GM12878 (cell line): ENCODE results near the gene TBC1D25. TPM values are rescaled to one million over a fixed set of nuclear protein-coding genes. Genes with fewer than 3 reads are reported as not detected.

Source experiments
- ATAC-seq: fragments of 200-7000 bp; cut with Tn5 transposase; 3 replicates; pipeline ENCODE4 v1.9.1; 2020; ENCODE audit warnings: mild to moderate bottlenecking, moderate library complexity
- BruUV-seq: library from RNA; stranded (reverse); fragments of 400-500 nt; replicated peaks from 2 replicates; lab custom pipeline; 2021; lab: Mats Ljungman, UMichigan
- CTCF ChIA-PET: fragments of 300-600 bp; sonication (Branson Sonifier 250); formaldehyde crosslinking; extraction: SDS; loops from one replicate; lab custom pipeline; 2021; ENCODE audit warnings: inconsistent platforms; lab: Yijun Ruan, JAX
- POLR2A ChIA-PET: fragments of 350-600 bp; formaldehyde crosslinking; extraction: SDS; loops from one replicate; lab custom pipeline; 2021; ENCODE audit warnings: inconsistent platforms; lab: Charles Lee
- RAD21 ChIA-PET: fragments of 300-600 bp; sonication (Branson Sonifier 250); formaldehyde crosslinking; loops from one replicate; lab custom pipeline; 2023; ENCODE audit warnings: antibody characterized with exemption; ENCODE audit not compliant: unreplicated experiment; lab: Charles Lee
- SMC1A ChIA-PET: fragments of 300-600 bp; sonication (Branson Sonifier 250); formaldehyde crosslinking; loops from one replicate; lab custom pipeline; 2023; ENCODE audit not compliant: unreplicated experiment, uncharacterized antibody; lab: Charles Lee
- DNase-seq: peaks from one replicate; pipeline ENCODE4 v3.0.0-alpha.2; 2011; ENCODE audit warnings: low read depth, low spot score
- FAIRE-seq: peaks from 3 replicates; lab custom pipeline; 2011; peaks lifted over from hg19 to GRCh38; lab: Jason Lieb, UNC
- H2AFZ ChIP-seq: 2 replicates; pipeline ENCODE4 v1.6.0; 2011; ENCODE audit warnings: low read depth, low read length, control low read depth; ENCODE audit not compliant: control insufficient read depth
- H3K27ac ChIP-seq: 2 replicates; pipeline ENCODE4 v1.5.1; 2011; ENCODE audit warnings: control low read depth; ENCODE audit not compliant: control insufficient read depth, insufficient read depth
- H3K27me3 ChIP-seq, 2 experiments: replicated peaks in 1 of 2; 2 replicates each; pipeline versions ENCODE4 v1.6.0 to v1.6.1; 2011; ENCODE audit warnings: low read length in 1 of 2; ENCODE audit not compliant: control insufficient read depth in 2 of 2, insufficient read depth in 2 of 2
- H3K36me3 ChIP-seq, 2 experiments: 2 replicates each; pipeline ENCODE4 v1.5.1; 2011; ENCODE audit warnings: low read length in 1 of 2; ENCODE audit not compliant: control insufficient read depth in 2 of 2, insufficient read depth in 2 of 2
- H3K4me1 ChIP-seq: 2 replicates; pipeline ENCODE4 v1.6.1; 2011; ENCODE audit warnings: mild to moderate bottlenecking, low read length, moderate library complexity, mixed read lengths; ENCODE audit not compliant: control insufficient read depth, insufficient read depth
- H3K4me2 ChIP-seq: 2 replicates; pipeline ENCODE4 v1.6.0; 2011; ENCODE audit warnings: control low read depth; ENCODE audit not compliant: control insufficient read depth, insufficient read depth
- H3K4me3 ChIP-seq: fragments of 200-600 bp; sonication (generic); 2 replicates; pipeline ENCODE4 v1.5.1; 2016
- H3K79me2 ChIP-seq: 2 replicates; pipeline ENCODE4 v1.6.0; 2011; ENCODE audit warnings: low read length; ENCODE audit not compliant: control insufficient read depth, insufficient read depth
- H3K9ac ChIP-seq: 2 replicates; pipeline ENCODE4 v1.8.0; 2011; ENCODE audit warnings: low read length, control low read depth, mixed read lengths; ENCODE audit not compliant: control insufficient read depth, insufficient read depth
- H3K9me3 ChIP-seq: replicated peaks from 3 replicates; pipeline ENCODE4 v1.5.1; 2011; ENCODE audit warnings: mild to moderate bottlenecking, low read length; ENCODE audit not compliant: control insufficient read depth, insufficient read depth
- H4K20me1 ChIP-seq: 2 replicates; pipeline ENCODE4 v1.6.0; 2011; ENCODE audit not compliant: control insufficient read depth, insufficient read depth
- EP300 ChIP-seq, 2 experiments: fragments of 150-350 bp in 1 of 2; IDR thresholded peaks; 2 replicates each; pipeline ENCODE4 v1.6.1; 2011 to 2012; ENCODE audit warnings: low read depth in 2 of 2, low read length in 2 of 2, borderline replicate concordance in 1 of 2, improper control_type of control experiment in 1 of 2, inconsistent platforms in 1 of 2; ENCODE audit not compliant: control insufficient read depth in 1 of 2
- EZH2 ChIP-seq: IDR thresholded peaks from 2 replicates; pipeline ENCODE4 v1.6.1; 2012; ENCODE audit warnings: low read depth, mild to moderate bottlenecking, control low read depth, inconsistent platforms, low read length, borderline replicate concordance; ENCODE audit not compliant: control insufficient read depth
- HDGF ChIP-seq: fragments of 450-650 bp; IDR thresholded peaks from 2 replicates; pipeline ENCODE4 v1.6.1; 2016; ENCODE audit warnings: antibody characterized with exemption
- KDM1A ChIP-seq: fragments of 200-600 bp; sonication (generic); IDR thresholded peaks from 2 replicates; pipeline ENCODE4 v1.6.1; 2016; ENCODE audit warnings: borderline replicate concordance
- MTA3 ChIP-seq: IDR thresholded peaks from 2 replicates; pipeline ENCODE4 v1.6.1; 2012; ENCODE audit warnings: low read length, inconsistent platforms, borderline replicate concordance
- POU2F2 ChIP-seq: IDR thresholded peaks from 3 replicates; pipeline ENCODE4 v1.6.1; 2011; ENCODE audit warnings: low read depth, mild to moderate bottlenecking, low read length, borderline replicate concordance
- RAD21 ChIP-seq: IDR thresholded peaks from 2 replicates; pipeline ENCODE4 v1.6.1; 2011; ENCODE audit warnings: mild to moderate bottlenecking, low read depth, low read length, moderate library complexity; ENCODE audit not compliant: insufficient read depth
- RELA ChIP-seq: fragments of 450-650 bp; IDR thresholded peaks from 2 replicates; pipeline ENCODE4 v1.8.0; 2014; ENCODE audit warnings: borderline replicate concordance; ENCODE audit not compliant: partially characterized antibody
- ZNF384 ChIP-seq: IDR thresholded peaks from 2 replicates; pipeline ENCODE4 v1.6.1; 2012; ENCODE audit warnings: low read depth, mild to moderate bottlenecking, low read length, improper control_type of control experiment, borderline replicate concordance
- WGBS: methylation state at CpG from one replicate; pipeline ENCODE4 v1.1.6; 2016; ENCODE audit warnings: low lambda C conversion rate; ENCODE audit not compliant: insufficient replicate concordance, insufficient coverage; ENCODE audit errors: missing lambda C conversion rate; 5-methylcytosine and 5-hydroxymethylcytosine counted together
- in situ Hi-C: fragments of 300-500 bp; cut with MboI; formaldehyde crosslinking; loops from 9 replicates; pipeline ENCODE4 v1.14.3; 2018; ENCODE audit warnings: mixed read lengths
- intact Hi-C: fragments of 100-400 bp; cut with micrococcal nuclease; formaldehyde crosslinking; loops from one replicate; pipeline ENCODE4 v1.14.2; 2022; ENCODE audit not compliant: unreplicated experiment
- polyA plus RNA-seq, 11 experiments: library from polyadenylated mRNA; depleted of rRNA in 4 of 11; unstranded in 6 of 11; stranded (reverse) in 5 of 11; fragments of >200 nt; fragmentation: Nextera tagmentation in 4 of 11; fragmentation: Illumina TruSeq in 1 of 11; extraction: Ambion mirVana in 4 of 11; extraction: Trizol in 1 of 11; gene quantifications; 1 replicate in 1 of 11; 2 replicates in 10 of 11; pipeline versions ENCODE4 v1.2.1 to v1.2.3, GENCODE V29; 2011 to 2016; ENCODE audit warnings: inconsistent platforms in 2 of 11, missing spikeins in 2 of 11, low read depth in 1 of 11
- total RNA-seq, 4 experiments: library from RNA; depleted of rRNA in 3 of 4; stranded (reverse); fragments of >200 nt in 3 of 4; fragmentation: Illumina TruSeq in 1 of 4; extraction: Trizol in 1 of 4; gene quantifications; 2 replicates each; pipeline versions ENCODE4 v1.2.1 to v1.2.3, GENCODE V29; 2013 to 2021
- TF ChIP-seq, protein P1 (sequence below): fragments of 450-650 bp; IDR thresholded peaks from 2 replicates; pipeline ENCODE4 v1.6.1; 2016; ENCODE audit warnings: mild to moderate bottlenecking
- TF ChIP-seq, protein P2 (sequence below): fragments of 150-350 bp; IDR thresholded peaks from 2 replicates; pipeline ENCODE4 v1.6.1; 2016; ENCODE audit warnings: low read depth, low read length
- TF ChIP-seq, protein P3 (sequence below): IDR thresholded peaks from 2 replicates; pipeline ENCODE4 v1.6.1; 2012; ENCODE audit warnings: low read length, inconsistent platforms
- TF ChIP-seq, protein P4 (sequence below): IDR thresholded peaks from 2 replicates; pipeline ENCODE4 v1.6.1; 2011; ENCODE audit warnings: mild to moderate bottlenecking, low read depth, low read length, moderate library complexity; ENCODE audit not compliant: insufficient replicate concordance

The TBC1D25 gene
- total and polyA plus RNA-seq, 10 of the 15 experiments (the other 5 are each of a cell fraction or from before 2014, with no cell fraction given): 0.79 to 17.3 (median 10.0) TPM

DNA sequence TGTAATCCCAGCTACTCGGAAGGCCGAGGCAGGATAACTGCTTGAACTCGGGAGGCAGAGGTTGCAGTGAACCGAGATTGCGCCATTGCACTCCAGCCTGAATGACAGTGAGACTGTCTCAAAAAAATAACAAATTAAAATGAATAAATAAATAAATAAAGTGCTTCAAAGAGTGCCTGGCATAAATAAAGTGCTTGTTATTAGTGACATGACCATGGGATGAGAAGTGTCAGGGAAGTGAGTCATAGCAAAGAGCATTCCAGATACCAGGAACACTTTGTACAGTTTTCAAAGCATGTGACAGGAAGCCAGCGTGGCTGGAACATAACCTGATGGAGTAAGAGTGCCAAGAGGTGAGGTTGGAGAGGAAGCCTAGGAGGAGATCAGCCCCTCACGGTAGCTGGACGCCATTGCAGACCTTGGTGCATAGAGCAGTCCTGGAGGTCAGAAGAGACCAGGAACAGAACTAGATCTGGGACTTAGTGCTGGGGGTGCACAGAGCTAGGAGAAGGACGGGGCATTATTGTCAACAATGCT is 51.8 kb downstream of the TBC1D25 start:
- 41% methylated on average over 9 of the region's 9 CpGs for WGBS
- Histone ChIP-seq H3K27me3 (no peaks in the 10 kb centered on the region), H3K4me3 (no peak overlapping the region), H3K27ac (no peak overlapping the region), H3K4me1 (no peaks in the 10 kb centered on the region), H3K9ac (no peak overlapping the region), H3K4me2 (no peak overlapping the region), H3K79me2 (no peaks in the 10 kb centered on the region), H3K36me3 (no peaks in the 10 kb centered on the region), H2AFZ (no peak overlapping the region), H4K20me1 (no peaks in the 10 kb centered on the region), H3K9me3 (no peaks in the 10 kb centered on the region)
- ATAC-seq: no peak
- TF ChIP-seq, protein P1, sequence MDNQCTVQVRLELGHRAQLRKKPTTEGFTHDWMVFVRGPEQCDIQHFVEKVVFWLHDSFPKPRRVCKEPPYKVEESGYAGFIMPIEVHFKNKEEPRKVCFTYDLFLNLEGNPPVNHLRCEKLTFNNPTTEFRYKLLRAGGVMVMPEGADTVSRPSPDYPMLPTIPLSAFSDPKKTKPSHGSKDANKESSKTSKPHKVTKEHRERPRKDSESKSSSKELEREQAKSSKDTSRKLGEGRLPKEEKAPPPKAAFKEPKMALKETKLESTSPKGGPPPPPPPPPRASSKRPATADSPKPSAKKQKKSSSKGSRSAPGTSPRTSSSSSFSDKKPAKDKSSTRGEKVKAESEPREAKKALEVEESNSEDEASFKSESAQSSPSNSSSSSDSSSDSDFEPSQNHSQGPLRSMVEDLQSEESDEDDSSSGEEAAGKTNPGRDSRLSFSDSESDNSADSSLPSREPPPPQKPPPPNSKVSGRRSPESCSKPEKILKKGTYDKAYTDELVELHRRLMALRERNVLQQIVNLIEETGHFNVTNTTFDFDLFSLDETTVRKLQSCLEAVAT: no peak
- TF ChIP-seq, protein P2, sequence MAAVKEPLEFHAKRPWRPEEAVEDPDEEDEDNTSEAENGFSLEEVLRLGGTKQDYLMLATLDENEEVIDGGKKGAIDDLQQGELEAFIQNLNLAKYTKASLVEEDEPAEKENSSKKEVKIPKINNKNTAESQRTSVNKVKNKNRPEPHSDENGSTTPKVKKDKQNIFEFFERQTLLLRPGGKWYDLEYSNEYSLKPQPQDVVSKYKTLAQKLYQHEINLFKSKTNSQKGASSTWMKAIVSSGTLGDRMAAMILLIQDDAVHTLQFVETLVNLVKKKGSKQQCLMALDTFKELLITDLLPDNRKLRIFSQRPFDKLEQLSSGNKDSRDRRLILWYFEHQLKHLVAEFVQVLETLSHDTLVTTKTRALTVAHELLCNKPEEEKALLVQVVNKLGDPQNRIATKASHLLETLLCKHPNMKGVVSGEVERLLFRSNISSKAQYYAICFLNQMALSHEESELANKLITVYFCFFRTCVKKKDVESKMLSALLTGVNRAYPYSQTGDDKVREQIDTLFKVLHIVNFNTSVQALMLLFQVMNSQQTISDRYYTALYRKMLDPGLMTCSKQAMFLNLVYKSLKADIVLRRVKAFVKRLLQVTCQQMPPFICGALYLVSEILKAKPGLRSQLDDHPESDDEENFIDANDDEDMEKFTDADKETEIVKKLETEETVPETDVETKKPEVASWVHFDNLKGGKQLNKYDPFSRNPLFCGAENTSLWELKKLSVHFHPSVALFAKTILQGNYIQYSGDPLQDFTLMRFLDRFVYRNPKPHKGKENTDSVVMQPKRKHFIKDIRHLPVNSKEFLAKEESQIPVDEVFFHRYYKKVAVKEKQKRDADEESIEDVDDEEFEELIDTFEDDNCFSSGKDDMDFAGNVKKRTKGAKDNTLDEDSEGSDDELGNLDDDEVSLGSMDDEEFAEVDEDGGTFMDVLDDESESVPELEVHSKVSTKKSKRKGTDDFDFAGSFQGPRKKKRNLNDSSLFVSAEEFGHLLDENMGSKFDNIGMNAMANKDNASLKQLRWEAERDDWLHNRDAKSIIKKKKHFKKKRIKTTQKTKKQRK: no peak
- TF ChIP-seq POU2F2 (no peak), RAD21 (no peak), EP300 (IDR thresholded peaks at IDR 0.05; ENCODE audit: borderline replicate concordance in 1 of 2, control insufficient read depth in 1 of 2, low read depth in 2 of 2, low read length in 2 of 2) (no peak), RELA (no peak), KDM1A (no peak), ZNF384 (no peak), EZH2 (no peak), HDGF (no peak), MTA3 (no peak)
- TF ChIP-seq, protein P3, sequence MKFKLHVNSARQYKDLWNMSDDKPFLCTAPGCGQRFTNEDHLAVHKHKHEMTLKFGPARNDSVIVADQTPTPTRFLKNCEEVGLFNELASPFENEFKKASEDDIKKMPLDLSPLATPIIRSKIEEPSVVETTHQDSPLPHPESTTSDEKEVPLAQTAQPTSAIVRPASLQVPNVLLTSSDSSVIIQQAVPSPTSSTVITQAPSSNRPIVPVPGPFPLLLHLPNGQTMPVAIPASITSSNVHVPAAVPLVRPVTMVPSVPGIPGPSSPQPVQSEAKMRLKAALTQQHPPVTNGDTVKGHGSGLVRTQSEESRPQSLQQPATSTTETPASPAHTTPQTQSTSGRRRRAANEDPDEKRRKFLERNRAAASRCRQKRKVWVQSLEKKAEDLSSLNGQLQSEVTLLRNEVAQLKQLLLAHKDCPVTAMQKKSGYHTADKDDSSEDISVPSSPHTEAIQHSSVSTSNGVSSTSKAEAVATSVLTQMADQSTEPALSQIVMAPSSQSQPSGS: no peak
- TF ChIP-seq, protein P4, sequence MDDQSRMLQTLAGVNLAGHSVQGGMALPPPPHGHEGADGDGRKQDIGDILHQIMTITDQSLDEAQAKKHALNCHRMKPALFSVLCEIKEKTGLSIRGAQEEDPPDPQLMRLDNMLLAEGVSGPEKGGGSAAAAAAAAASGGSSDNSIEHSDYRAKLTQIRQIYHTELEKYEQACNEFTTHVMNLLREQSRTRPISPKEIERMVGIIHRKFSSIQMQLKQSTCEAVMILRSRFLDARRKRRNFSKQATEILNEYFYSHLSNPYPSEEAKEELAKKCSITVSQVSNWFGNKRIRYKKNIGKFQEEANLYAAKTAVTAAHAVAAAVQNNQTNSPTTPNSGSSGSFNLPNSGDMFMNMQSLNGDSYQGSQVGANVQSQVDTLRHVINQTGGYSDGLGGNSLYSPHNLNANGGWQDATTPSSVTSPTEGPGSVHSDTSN: no peak
- SMC1A ChIA-PET: no interaction called here
- intact Hi-C loops (no loop called here), in situ Hi-C loops (no loop called here)
- POLR2A ChIA-PET: interaction anchor here (0.6 to 1.2 kb wide), 2 partner anchors 21 to 55 kb away, joined by 3 to 6 read pairs; no protein-coding TSS in a partner anchor
- no peak for FAIRE-seq
- BruUV-seq: no TSS peak
- DNase-seq: no peak
- CTCF ChIA-PET: no interaction called here
- RAD21 ChIA-PET: no interaction called here
